Epithelial cell of proximal tubule (primary cell): ENCODE measurements around the gene NCAPD3. TPM values are rescaled to one million over a fixed set of nuclear protein-coding genes. Genes with fewer than 3 reads are reported as not detected.

Experiments used
- DNase-seq: peaks from one replicate; pipeline ENCODE4 v3.0.0-alpha.2; 2011; ENCODE audit warnings: low read depth
- H3K4me3 ChIP-seq: 2 replicates; pipeline ENCODE4 v1.5.1; 2011; ENCODE audit warnings: low read depth, mild to moderate bottlenecking, low read length
- total RNA-seq: library from RNA; depleted of rRNA; stranded (reverse); fragments of >200 nt; gene quantifications from 2 replicates; pipeline ENCODE4 v1.2.3, GENCODE V29; 2015
- TF ChIP-seq, protein P1 (sequence below): conservative IDR thresholded peaks from 2 replicates; pipeline ENCODE4 v1.5.1; 2012; ENCODE audit warnings: low read depth, mild to moderate bottlenecking, low read length

NCAPD3 gene
- total RNA-seq, 1 donor from 2014 or later: 16.2 TPM

DNA sequence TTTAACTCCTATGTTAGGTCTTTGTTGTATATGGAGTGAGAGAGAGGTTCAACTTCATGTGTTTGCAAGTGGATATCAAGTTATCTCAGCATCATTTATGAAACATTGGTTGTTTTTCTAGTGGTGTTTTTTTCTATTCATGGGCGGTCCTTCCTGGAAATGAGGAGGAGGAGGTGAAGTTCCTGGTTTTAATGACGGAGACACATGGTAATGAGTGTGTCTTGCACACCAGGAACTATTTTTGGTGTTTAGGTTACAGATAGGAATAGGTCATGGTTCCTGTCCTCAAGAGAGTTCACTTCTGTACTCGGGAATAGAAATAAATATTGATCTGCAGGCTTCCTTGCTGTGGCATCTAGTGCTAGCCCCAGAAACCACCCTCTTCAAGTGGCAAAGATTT, 80.0 kb downstream of the NCAPD3 start:
- TF ChIP-seq, protein P1, sequence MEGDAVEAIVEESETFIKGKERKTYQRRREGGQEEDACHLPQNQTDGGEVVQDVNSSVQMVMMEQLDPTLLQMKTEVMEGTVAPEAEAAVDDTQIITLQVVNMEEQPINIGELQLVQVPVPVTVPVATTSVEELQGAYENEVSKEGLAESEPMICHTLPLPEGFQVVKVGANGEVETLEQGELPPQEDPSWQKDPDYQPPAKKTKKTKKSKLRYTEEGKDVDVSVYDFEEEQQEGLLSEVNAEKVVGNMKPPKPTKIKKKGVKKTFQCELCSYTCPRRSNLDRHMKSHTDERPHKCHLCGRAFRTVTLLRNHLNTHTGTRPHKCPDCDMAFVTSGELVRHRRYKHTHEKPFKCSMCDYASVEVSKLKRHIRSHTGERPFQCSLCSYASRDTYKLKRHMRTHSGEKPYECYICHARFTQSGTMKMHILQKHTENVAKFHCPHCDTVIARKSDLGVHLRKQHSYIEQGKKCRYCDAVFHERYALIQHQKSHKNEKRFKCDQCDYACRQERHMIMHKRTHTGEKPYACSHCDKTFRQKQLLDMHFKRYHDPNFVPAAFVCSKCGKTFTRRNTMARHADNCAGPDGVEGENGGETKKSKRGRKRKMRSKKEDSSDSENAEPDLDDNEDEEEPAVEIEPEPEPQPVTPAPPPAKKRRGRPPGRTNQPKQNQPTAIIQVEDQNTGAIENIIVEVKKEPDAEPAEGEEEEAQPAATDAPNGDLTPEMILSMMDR: no peak
- no peak for DNase-seq
- no peak overlapping the region for H3K4me3 ChIP-seq

GRCh38 chr11:134142536-134142935, 81.2 kb downstream of the NCAPD3 start:
- no peak for DNase-seq
- TF ChIP-seq, protein P1: no peak

GRCh38 chr11:134140961-134141490, 82.7 kb downstream of the NCAPD3 start:
- no peak overlapping the region for H3K4me3 ChIP-seq
- no peak for DNase-seq
- TF ChIP-seq, protein P1: no peak

More at GRCh38 chr11:134142536-134142935, 81.2 kb downstream of the NCAPD3 start:
- no peak overlapping the region for H3K4me3 ChIP-seq

GRCh38 chr11:134139873-134140331, 83.9 kb downstream of the NCAPD3 start:
- H3K4me3 ChIP-seq: no peak overlapping the region
- TF ChIP-seq, protein P1: peak; percentile 92
- peak; percentile 48 for DNase-seq

DNA sequence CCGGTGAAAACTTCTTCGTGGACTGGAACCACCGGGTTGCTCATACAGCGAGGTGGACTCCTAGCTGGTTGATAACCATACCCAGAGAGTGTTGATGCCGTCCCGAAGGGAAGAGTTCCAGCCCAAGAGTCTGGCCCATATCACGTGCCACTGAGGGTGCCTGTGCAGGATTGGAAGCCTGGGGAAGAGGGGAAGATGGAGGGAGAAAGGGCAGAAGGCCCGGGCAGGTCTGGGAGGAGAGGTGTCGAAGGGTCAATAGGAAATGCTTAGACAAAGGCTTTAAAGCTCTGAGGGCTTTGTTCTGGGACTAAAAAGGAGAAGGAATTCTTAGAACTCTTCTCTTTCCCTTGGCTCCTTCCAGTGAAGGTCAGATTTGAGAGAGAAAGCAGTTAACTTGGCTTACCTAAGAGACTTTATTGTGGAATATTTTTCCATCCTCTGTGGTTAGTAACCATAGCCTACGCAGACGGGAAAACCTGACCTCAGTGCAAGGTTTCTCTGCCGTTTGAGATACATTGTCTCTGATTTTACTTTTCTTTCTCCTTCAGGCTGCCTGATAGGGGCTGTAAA, 84.4 kb downstream of the NCAPD3 start:
- DNase-seq: no peak
- H3K4me3 ChIP-seq: no peak overlapping the region
- TF ChIP-seq, protein P1: no peak

DNA sequence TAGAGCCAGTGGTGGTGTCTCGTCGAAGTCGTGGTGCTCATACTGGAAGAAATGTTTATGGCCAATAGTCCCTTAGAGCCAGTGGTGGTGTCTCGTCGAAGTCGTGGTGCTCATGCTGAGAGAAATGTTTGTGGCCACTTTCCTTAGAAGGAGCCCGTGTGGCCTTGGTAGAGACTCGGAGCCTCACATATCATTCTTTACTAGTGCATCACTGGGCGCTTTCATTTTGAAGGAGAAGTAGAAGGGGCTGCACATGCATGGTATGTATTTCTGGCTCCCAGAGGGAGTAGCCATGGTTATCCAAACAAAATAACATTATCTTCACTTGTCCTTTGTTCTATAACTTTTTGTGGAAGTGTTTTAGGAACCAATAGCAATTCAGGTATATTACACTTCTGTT, 85.4 kb downstream of the NCAPD3 start:
- DNase-seq: no peak
- TF ChIP-seq, protein P1: no peak
- no peak overlapping the region for H3K4me3 ChIP-seq

DNA sequence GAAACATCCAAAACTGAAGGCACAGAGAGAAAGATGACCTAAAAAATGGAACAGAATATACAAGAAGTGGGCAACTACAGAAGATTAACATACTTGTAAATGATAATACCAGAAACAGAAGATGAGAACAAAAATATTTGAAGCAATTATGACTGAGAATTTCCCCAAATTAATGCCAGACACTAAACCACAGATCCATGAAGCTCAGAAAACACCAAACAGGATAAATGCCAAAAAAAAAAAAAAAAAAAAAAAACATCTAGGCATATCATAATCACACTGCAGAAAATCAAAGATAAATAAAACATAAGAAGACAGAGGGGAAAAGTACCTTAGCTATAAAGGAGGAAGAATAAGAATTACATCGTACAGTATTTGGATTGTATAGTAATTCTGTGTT, 89.6 kb downstream of the NCAPD3 start:
- no peak for DNase-seq
- no peak overlapping the region for H3K4me3 ChIP-seq
- TF ChIP-seq, protein P1: no peak
